Skeletal muscle tissue (tissue), 4 donors: ENCODE results near the gene PIGZ. TPM values are rescaled to one million over a fixed set of nuclear protein-coding genes. Genes with fewer than 3 reads are reported as not detected.

Experiments
- H3K27ac ChIP-seq: one replicate; pipeline ENCODE4 v1.7.0; 2013; ENCODE audit warnings: mild to moderate bottlenecking, low read depth, low read length, inconsistent platforms
- H3K27me3 ChIP-seq, 3 donors: one replicate each; pipeline ENCODE4 v1.7.0; 2013; ENCODE audit warnings: low read length in 3 of 3; ENCODE audit not compliant: control insufficient read depth in 3 of 3, insufficient read depth in 3 of 3
- H3K36me3 ChIP-seq, 3 donors: one replicate each; pipeline ENCODE4 v1.7.0; 2013; ENCODE audit warnings: low read length in 3 of 3; ENCODE audit not compliant: control insufficient read depth in 3 of 3, insufficient read depth in 3 of 3
- H3K4me1 ChIP-seq, 3 donors: one replicate each; pipeline ENCODE4 v1.7.0; 2013; ENCODE audit warnings: low read length in 3 of 3, mild to moderate bottlenecking in 3 of 3; ENCODE audit not compliant: control insufficient read depth in 3 of 3, insufficient read depth in 3 of 3
- H3K4me3 ChIP-seq, 3 donors: one replicate each; pipeline ENCODE4 v1.7.0; 2013; ENCODE audit warnings: low read length in 3 of 3
- H3K9ac ChIP-seq, 3 donors: one replicate each; pipeline ENCODE4 v1.7.0; 2013; ENCODE audit warnings: low read length in 3 of 3, mild to moderate bottlenecking in 3 of 3, moderate library complexity in 2 of 3, low read depth in 1 of 3
- H3K9me3 ChIP-seq, 3 donors: one replicate each; pipeline ENCODE4 v1.7.0; 2013; ENCODE audit warnings: low read length in 3 of 3; ENCODE audit not compliant: control insufficient read depth in 3 of 3
- total RNA-seq: library from RNA; depleted of rRNA; stranded (reverse); fragments of >200 nt; gene quantifications from one replicate; pipeline ENCODE4 v1.2.3, GENCODE V29; 2014
- donor health status: Osteomylitis.

Gene PIGZ
- total RNA-seq, 1 donor from 2014 or later = 1.0 TPM

GRCh38 chr3:196920733-196921132 lies 47.9 kb downstream of the PIGZ start:
- H3K4me3 ChIP-seq = no peak overlapping the region
- no peak overlapping the region for H3K27ac ChIP-seq
- peak overlapping the region in 1 of 3 donors; percentile 45 for H3K9ac ChIP-seq
- H3K27me3 ChIP-seq = no peaks in the 10 kb centered on the region
- no peaks in the 10 kb centered on the region for H3K9me3 ChIP-seq
- no peaks in the 10 kb centered on the region for H3K4me1 ChIP-seq
- peaks cover 0 to 9% (median 4%) of the 10 kb centered on the region in 3 donors for H3K36me3 ChIP-seq

DNA sequence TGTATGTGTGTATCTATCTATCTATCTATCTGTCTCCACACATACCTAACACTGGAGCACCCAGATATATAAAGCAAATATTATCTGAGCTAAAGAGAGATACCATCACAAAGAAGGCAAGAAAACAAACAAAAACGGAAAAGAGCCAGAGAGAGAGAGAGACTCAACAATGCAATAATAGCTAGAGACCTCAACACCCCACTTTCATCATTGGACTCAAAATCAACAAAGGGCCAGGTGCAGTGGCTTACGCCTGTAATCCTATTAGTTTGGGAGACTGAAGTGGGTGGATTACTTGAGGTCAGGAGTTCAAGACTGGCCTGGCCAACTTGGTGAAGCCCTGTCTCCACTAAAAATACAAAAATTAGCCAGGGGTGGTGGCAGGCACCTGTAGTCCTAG lies 49.7 kb downstream of the PIGZ start:
- no peak overlapping the region for H3K9ac ChIP-seq
- H3K9me3 ChIP-seq = no peaks in the 10 kb centered on the region
- H3K27me3 ChIP-seq = no peaks in the 10 kb centered on the region
- no peak overlapping the region for H3K4me3 ChIP-seq
- no peak overlapping the region for H3K27ac ChIP-seq
- peaks cover 10 to 21% (median 13%) of the 10 kb centered on the region in 3 donors for H3K36me3 ChIP-seq
- no peaks in the 10 kb centered on the region for H3K4me1 ChIP-seq

DNA sequence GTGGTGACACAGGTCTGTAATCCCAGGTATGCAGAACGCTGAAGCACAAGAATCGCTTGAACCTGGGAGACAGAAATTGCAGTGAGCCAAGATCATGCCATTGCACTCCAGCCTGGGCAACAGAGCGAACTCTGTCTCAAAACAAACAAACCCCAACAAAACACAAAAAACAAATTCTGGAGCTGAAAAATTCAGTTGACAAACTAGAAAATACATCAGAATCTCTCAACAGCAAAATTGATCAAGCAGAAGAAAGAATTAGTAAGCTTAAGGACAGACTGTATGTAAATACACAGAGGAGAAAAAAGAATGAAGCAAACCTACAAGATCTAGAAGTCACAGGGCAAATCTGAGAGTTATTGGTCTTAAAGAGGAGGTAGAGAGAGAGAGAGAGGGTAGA lies 51.6 kb downstream of the PIGZ start:
- H3K27me3 ChIP-seq = no peaks in the 10 kb centered on the region
- no peak overlapping the region for H3K9ac ChIP-seq
- H3K4me3 ChIP-seq = no peak overlapping the region
- H3K27ac ChIP-seq = no peak overlapping the region
- H3K4me1 ChIP-seq = no peaks in the 10 kb centered on the region
- H3K9me3 ChIP-seq = no peaks in the 10 kb centered on the region
- H3K36me3 ChIP-seq = peaks cover 9 to 17% (median 10%) of the 10 kb centered on the region in 3 donors

GRCh38 chr3:196916221-196916620 lies 52.4 kb downstream of the PIGZ start:
- no peaks in the 10 kb centered on the region for H3K4me1 ChIP-seq
- H3K4me3 ChIP-seq = no peak overlapping the region
- no peak overlapping the region for H3K27ac ChIP-seq
- no peaks in the 10 kb centered on the region for H3K27me3 ChIP-seq
- H3K9me3 ChIP-seq = no peaks in the 10 kb centered on the region
- peaks cover 9 to 16% (median 10%) of the 10 kb centered on the region in 3 donors for H3K36me3 ChIP-seq
- no peak overlapping the region for H3K9ac ChIP-seq

DNA sequence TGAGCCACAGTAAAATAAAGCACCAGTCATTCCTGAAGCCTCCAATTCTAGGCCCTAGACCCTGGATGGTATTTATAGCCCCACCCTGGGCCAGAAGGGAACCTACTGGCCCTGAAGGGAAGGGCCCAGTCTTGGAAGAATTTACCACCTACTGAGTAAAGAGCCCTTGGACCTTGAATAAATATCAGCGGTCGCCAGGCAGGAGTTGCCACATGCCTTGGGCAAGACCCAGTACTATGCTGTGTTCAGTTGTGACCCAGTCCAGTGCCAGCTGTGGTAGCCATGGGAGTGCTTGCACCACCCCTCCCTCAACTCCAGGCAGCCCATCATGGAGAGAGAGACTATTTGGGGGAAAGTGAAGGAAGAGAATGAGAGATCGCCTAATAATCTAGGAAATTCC lies 53.3 kb downstream of the PIGZ start:
- Histone ChIP-seq H3K9me3 (no peaks in the 10 kb centered on the region), H3K27ac (no peak overlapping the region), H3K4me3 (no peak overlapping the region), H3K9ac (no peak overlapping the region), H3K36me3 (peaks cover 9 to 16% (median 10%) of the 10 kb centered on the region in 3 donors), H3K27me3 (no peaks in the 10 kb centered on the region), H3K4me1 (no peaks in the 10 kb centered on the region)

DNA sequence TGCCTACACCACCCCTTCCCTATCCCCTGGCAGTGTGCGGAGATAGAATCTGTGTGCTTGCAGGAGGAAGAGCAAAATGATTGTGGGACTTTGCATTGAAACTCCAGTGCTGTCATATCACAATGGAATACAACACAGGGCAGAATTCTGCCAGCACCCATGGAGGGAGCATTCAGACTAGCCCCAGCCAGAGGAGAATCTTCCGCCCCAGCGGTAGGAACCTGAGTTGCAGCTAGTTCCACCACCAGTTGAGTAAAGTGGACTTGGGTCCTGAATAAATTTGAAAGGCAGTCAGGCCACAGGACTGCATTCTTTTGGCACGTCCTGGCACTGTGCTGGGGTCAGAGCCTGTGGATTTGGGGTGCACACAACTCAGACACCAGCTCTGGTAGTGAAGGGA lies 53.8 kb downstream of the PIGZ start:
- Histone ChIP-seq H3K36me3 (peaks cover 9 to 16% (median 10%) of the 10 kb centered on the region in 3 donors), H3K9me3 (no peaks in the 10 kb centered on the region)

GRCh38 chr3:196903740-196904139 lies 64.9 kb downstream of the PIGZ start:
- Histone ChIP-seq H3K27ac (no peak overlapping the region), H3K4me1 (no peaks in the 10 kb centered on the region), H3K27me3 (no peaks in the 10 kb centered on the region), H3K9ac (no peak overlapping the region), H3K4me3 (no peak overlapping the region), H3K36me3 (peaks cover 20 to 46% (median 44%) of the 10 kb centered on the region in 3 donors), H3K9me3 (no peaks in the 10 kb centered on the region)

More for the DNA sequence above, 53.8 kb downstream of the PIGZ start:
- no peak overlapping the region for H3K27ac ChIP-seq
- no peak overlapping the region for H3K9ac ChIP-seq
- no peaks in the 10 kb centered on the region for H3K4me1 ChIP-seq
- H3K4me3 ChIP-seq = no peak overlapping the region
- no peaks in the 10 kb centered on the region for H3K27me3 ChIP-seq

GRCh38 chr3:196902296-196902695 lies 66.3 kb downstream of the PIGZ start:
- Histone ChIP-seq H3K9ac (no peak overlapping the region), H3K27me3 (no peaks in the 10 kb centered on the region), H3K27ac (no peak overlapping the region)

GRCh38 chr3:196901768-196902167 lies 66.9 kb downstream of the PIGZ start:
- Histone ChIP-seq H3K9me3 (no peaks in the 10 kb centered on the region), H3K36me3 (peaks cover 20 to 45% (median 39%) of the 10 kb centered on the region in 3 donors), H3K4me3 (no peak overlapping the region), H3K27ac (no peak overlapping the region), H3K27me3 (no peaks in the 10 kb centered on the region), H3K4me1 (no peaks in the 10 kb centered on the region), H3K9ac (no peak overlapping the region)

More at GRCh38 chr3:196902296-196902695, 66.3 kb downstream of the PIGZ start:
- Histone ChIP-seq H3K4me3 (no peak overlapping the region), H3K36me3 (peaks cover 20 to 46% (median 39%) of the 10 kb centered on the region in 3 donors), H3K9me3 (no peaks in the 10 kb centered on the region), H3K4me1 (no peaks in the 10 kb centered on the region)
